Peyer's patch (tissue), 4 donors: ENCODE data around the gene GPC6. TPM values are rescaled to one million over a fixed set of nuclear protein-coding genes. Genes with fewer than 3 reads are reported as not detected.

Source experiments
- DNase-seq, 3 donors: peaks; one replicate each; pipeline ENCODE4 v3.0.0-alpha.2; 2017 to 2019
- H3K27ac ChIP-seq, 4 donors: fragments of 200-600 bp; sonication (generic); one replicate each; pipeline ENCODE4 v1.5.1; 2016 to 2019
- H3K27me3 ChIP-seq, 2 donors: fragments of 200-600 bp; sonication (generic); one replicate each; pipeline ENCODE4 v1.5.1; 2019
- H3K36me3 ChIP-seq, 3 donors: fragments of 200-600 bp; sonication (generic); one replicate each; pipeline ENCODE4 v1.5.1; 2016 to 2019
- H3K4me1 ChIP-seq, 4 donors: fragments of 200-600 bp; sonication (generic); one replicate each; pipeline ENCODE4 v1.5.1; 2016 to 2019
- H3K4me3 ChIP-seq, 4 donors: fragments of 200-600 bp; sonication (generic); 1 replicate in 3 of 4; 2 replicates in 1 of 4; pipeline ENCODE4 v1.5.1; 2016 to 2019; ENCODE audit warnings: mild to moderate bottlenecking in 1 of 4
- H3K9me3 ChIP-seq, 4 donors: fragments of 200-600 bp; sonication (generic); one replicate each; pipeline ENCODE4 v1.5.1; 2016 to 2019; ENCODE audit warnings: mild to moderate bottlenecking in 1 of 4
- CTCF ChIP-seq, 6 experiments: fragments of 450-650 bp in 4 of 6; fragments of 200-600 bp in 2 of 6; sonication (generic) in 1 of 6; IDR thresholded peaks; one replicate each; pipeline ENCODE4 v1.5.1; 2017 to 2019; ENCODE audit warnings: antibody characterized with exemption in 6 of 6, mild to moderate bottlenecking in 3 of 6, moderate library complexity in 1 of 6
- POLR2A ChIP-seq, 2 donors: fragments of 450-650 bp; IDR thresholded peaks; one replicate each; pipeline ENCODE4 v1.5.1; 2017; ENCODE audit warnings: antibody characterized with exemption in 2 of 2, mild to moderate bottlenecking in 2 of 2, moderate library complexity in 2 of 2
- total RNA-seq, 4 donors: library from RNA; depleted of rRNA; stranded (reverse); fragments of >200 nt; gene quantifications; one replicate each; pipeline ENCODE4 v1.1.0, GENCODE V29; 2016

Gene GPC6
- total RNA-seq, 4 donors from 2014 or later = 1.6 to 13.2 (median 2.6) TPM

GRCh38 chr13:93377196-93377595, 150.6 kb downstream of the GPC6 start:
- no peak for DNase-seq
- Histone ChIP-seq H3K9me3 (no peaks in the 10 kb centered on the region), H3K4me1 (no peaks in the 10 kb centered on the region), H3K27ac (no peak overlapping the region), H3K36me3 (no peaks in the 10 kb centered on the region), H3K4me3 (no peak overlapping the region), H3K27me3 (no peaks in the 10 kb centered on the region)
- TF ChIP-seq CTCF (IDR thresholded peaks at IDR 0.05) = no peak
- TF ChIP-seq POLR2A (IDR thresholded peaks at IDR 0.05) = no peak

- Histone ChIP-seq H3K27ac (no peak overlapping the region), H3K9me3 (no peaks in the 10 kb centered on the region)
Measured at GRCh38 chr13:93378184-93378583, 151.6 kb downstream of the GPC6 start.

GRCh38 chr13:93386116-93386515, 159.5 kb downstream of the GPC6 start:
- no peaks in the 10 kb centered on the region for H3K4me1 ChIP-seq

More at GRCh38 chr13:93378184-93378583, 151.6 kb downstream of the GPC6 start:
- no peak for DNase-seq
- H3K4me3 ChIP-seq = no peak overlapping the region
- TF ChIP-seq POLR2A (IDR thresholded peaks at IDR 0.05) (no peak), CTCF (IDR thresholded peaks at IDR 0.05) (no peak)
- no peaks in the 10 kb centered on the region for H3K36me3 ChIP-seq
- H3K27me3 ChIP-seq = no peaks in the 10 kb centered on the region
- H3K4me1 ChIP-seq = no peaks in the 10 kb centered on the region

GRCh38 chr13:93388701-93389100, 162.1 kb downstream of the GPC6 start:
- DNase-seq = no peak
- TF ChIP-seq CTCF (IDR thresholded peaks at IDR 0.05) (no peak), POLR2A (IDR thresholded peaks at IDR 0.05) (no peak)
- H3K4me3 ChIP-seq = no peak overlapping the region
- H3K36me3 ChIP-seq = no peaks in the 10 kb centered on the region
- no peak overlapping the region for H3K27ac ChIP-seq
- H3K9me3 ChIP-seq = no peaks in the 10 kb centered on the region
- H3K27me3 ChIP-seq = no peaks in the 10 kb centered on the region
- H3K4me1 ChIP-seq = no peaks in the 10 kb centered on the region

More at GRCh38 chr13:93386116-93386515, 159.5 kb downstream of the GPC6 start:
- no peak for DNase-seq
- no peak overlapping the region for H3K4me3 ChIP-seq
- H3K9me3 ChIP-seq = no peaks in the 10 kb centered on the region
- no peaks in the 10 kb centered on the region for H3K27me3 ChIP-seq
- no peak overlapping the region for H3K27ac ChIP-seq
- TF ChIP-seq CTCF (IDR thresholded peaks at IDR 0.05) (no peak), POLR2A (IDR thresholded peaks at IDR 0.05) (no peak)
- H3K36me3 ChIP-seq = no peaks in the 10 kb centered on the region

- Histone ChIP-seq H3K27me3 (no peaks in the 10 kb centered on the region), H3K4me3 (no peak overlapping the region), H3K27ac (no peak overlapping the region), H3K4me1 (no peaks in the 10 kb centered on the region), H3K9me3 (no peaks in the 10 kb centered on the region), H3K36me3 (no peaks in the 10 kb centered on the region)
- no peak for TF ChIP-seq CTCF (IDR thresholded peaks at IDR 0.05)
- no peak for DNase-seq
Measured at GRCh38 chr13:93397619-93398018, 171.0 kb downstream of the GPC6 start.
